ENCODE measurements around the gene SNAP47.

Gene SNAP47

GRCh38 chr1:227718932-227719331, 16.3 kb upstream of the SNAP47 start:
- no peak for DNase-seq (ENCODE audit: low read depth in 2 of 2)
- H3K4me3 ChIP-seq (replicated peaks in 1 of 2; ENCODE audit: low read depth in 2 of 2, low read length in 2 of 2), result no peak overlapping the region
- no peak for TF ChIP-seq CTCF (IDR thresholded peaks at IDR 0.05; ENCODE audit: low read depth, low read length)

GRCh38 chr1:227723474-227723873, 11.8 kb upstream of the SNAP47 start:
- TF ChIP-seq CTCF (IDR thresholded peaks at IDR 0.05; ENCODE audit: low read depth, low read length), result no peak
- DNase-seq (ENCODE audit: low read depth in 2 of 2), result no peak

GRCh38 chr1:227725046-227725445, 10.2 kb upstream of the SNAP47 start:
- no peak for DNase-seq (ENCODE audit: low read depth in 2 of 2)
- no peak overlapping the region for H3K4me3 ChIP-seq (replicated peaks in 1 of 2; ENCODE audit: low read depth in 2 of 2, low read length in 2 of 2)
- no peak for TF ChIP-seq CTCF (IDR thresholded peaks at IDR 0.05; ENCODE audit: low read depth, low read length)

More at GRCh38 chr1:227723474-227723873, 11.8 kb upstream of the SNAP47 start:
- H3K4me3 ChIP-seq (replicated peaks in 1 of 2; ENCODE audit: low read depth in 2 of 2, low read length in 2 of 2), result no peak overlapping the region

- DNase-seq (ENCODE audit: low read depth in 2 of 2), result no peak
- no peak for TF ChIP-seq CTCF (IDR thresholded peaks at IDR 0.05; ENCODE audit: low read depth, low read length)
- no peak overlapping the region for H3K4me3 ChIP-seq (replicated peaks in 1 of 2; ENCODE audit: low read depth in 2 of 2, low read length in 2 of 2)
Observed at GRCh38 chr1:227726318-227726717, 8.9 kb upstream of the SNAP47 start.

GRCh38 chr1:227726924-227727599, 8.2 kb upstream of the SNAP47 start:
- DNase-seq (ENCODE audit: low read depth in 2 of 2), result no peak
- TF ChIP-seq CTCF (IDR thresholded peaks at IDR 0.05; ENCODE audit: low read depth, low read length), result no peak
- no peak overlapping the region for H3K4me3 ChIP-seq (replicated peaks in 1 of 2; ENCODE audit: low read depth in 2 of 2, low read length in 2 of 2)

- TF ChIP-seq CTCF (IDR thresholded peaks at IDR 0.05; ENCODE audit: low read depth, low read length), result no peak
- peak; percentile 41 to 67 for DNase-seq (ENCODE audit: low read depth in 2 of 2)
Observed at GRCh38 chr1:227728059-227728891, 7.0 kb upstream of the SNAP47 start.

More at GRCh38 chr1:227728059-227728891, 7.0 kb upstream of the SNAP47 start:
- H3K4me3 ChIP-seq (replicated peaks in 1 of 2; ENCODE audit: low read depth in 2 of 2, low read length in 2 of 2), result peak overlapping the region; percentile 51 to 65
